Stimulated activated memory B cell treated with anti-CD40 and anti-IgM and Interleukin-4, amounts not matched to agents 10 μg/mL and 1 μg/mL and 100 μg/mL, for 72 hours (primary cell): ENCODE results near the gene SEC14L2.

Experiments
- ATAC-seq: fragments of 150-1000 bp; cut with Tn5 transposase; 2 replicates; pipeline ENCODE4 v1.10.0; 2021
- H3K27ac Mint-ChIP-seq: one replicate; pipeline ENCODE4 v1.8.0; 2022; ENCODE audit warnings: mild to moderate bottlenecking, mixed read lengths
- H3K27me3 Mint-ChIP-seq: one replicate; pipeline ENCODE4 v1.8.0; 2022; ENCODE audit warnings: mixed read lengths
- H3K36me3 Mint-ChIP-seq: one replicate; pipeline ENCODE4 v1.8.0; 2022; ENCODE audit warnings: mixed read lengths
- H3K4me1 Mint-ChIP-seq: one replicate; pipeline ENCODE4 v1.8.0; 2022; ENCODE audit warnings: mixed read lengths
- H3K4me3 Mint-ChIP-seq: one replicate; pipeline ENCODE4 v1.8.0; 2022; ENCODE audit warnings: mild to moderate bottlenecking, moderate library complexity, mixed read lengths
- H3K9me3 Mint-ChIP-seq: one replicate; pipeline ENCODE4 v1.8.0; 2022; ENCODE audit warnings: mixed read lengths

SEC14L2 gene

GRCh38 chr22:30411780-30412179 is 15.0 kb downstream of the SEC14L2 start:
- Mint-ChIP-seq H3K36me3 (peaks cover 26% of the 10 kb centered on the region), H3K27ac (no peak overlapping the region), H3K27me3 (no peaks in the 10 kb centered on the region), H3K4me1 (no peaks in the 10 kb centered on the region), H3K4me3 (no peak overlapping the region), H3K9me3 (no peaks in the 10 kb centered on the region)
- no peak for ATAC-seq

- peaks cover 24% of the 10 kb centered on the region for H3K36me3 Mint-ChIP-seq
These were observed 16.2 kb downstream of the SEC14L2 start for GRCh38 chr22:30413001-30413400.

GRCh38 chr22:30413745-30414524 is 17.1 kb downstream of the SEC14L2 start:
- H3K9me3 Mint-ChIP-seq = no peaks in the 10 kb centered on the region
- no peak for ATAC-seq
- no peak overlapping the region for H3K27ac Mint-ChIP-seq
- no peak overlapping the region for H3K4me3 Mint-ChIP-seq
- H3K27me3 Mint-ChIP-seq = no peaks in the 10 kb centered on the region
- peaks cover 24% of the 10 kb centered on the region for H3K36me3 Mint-ChIP-seq
- H3K4me1 Mint-ChIP-seq = no peaks in the 10 kb centered on the region

More at GRCh38 chr22:30413001-30413400, 16.2 kb downstream of the SEC14L2 start:
- no peaks in the 10 kb centered on the region for H3K4me1 Mint-ChIP-seq
- no peak overlapping the region for H3K4me3 Mint-ChIP-seq
- ATAC-seq = no peak
- H3K9me3 Mint-ChIP-seq = no peaks in the 10 kb centered on the region
- no peak overlapping the region for H3K27ac Mint-ChIP-seq
- no peaks in the 10 kb centered on the region for H3K27me3 Mint-ChIP-seq

- H3K4me3 Mint-ChIP-seq = no peak overlapping the region
- H3K4me1 Mint-ChIP-seq = no peaks in the 10 kb centered on the region
- no peak overlapping the region for H3K27ac Mint-ChIP-seq
- H3K27me3 Mint-ChIP-seq = no peaks in the 10 kb centered on the region
- H3K36me3 Mint-ChIP-seq = peaks cover 24% of the 10 kb centered on the region
- no peaks in the 10 kb centered on the region for H3K9me3 Mint-ChIP-seq
- ATAC-seq = no peak
These were observed 17.8 kb downstream of the SEC14L2 start for GRCh38 chr22:30414525-30415047.

GRCh38 chr22:30416403-30416802 is 19.6 kb downstream of the SEC14L2 start:
- ATAC-seq = no peak
- Mint-ChIP-seq H3K36me3 (peaks cover 17% of the 10 kb centered on the region), H3K4me3 (no peak overlapping the region), H3K27me3 (no peaks in the 10 kb centered on the region), H3K27ac (no peak overlapping the region), H3K4me1 (no peaks in the 10 kb centered on the region), H3K9me3 (no peaks in the 10 kb centered on the region)

GRCh38 chr22:30416837-30417236 is 20.0 kb downstream of the SEC14L2 start:
- no peaks in the 10 kb centered on the region for H3K27me3 Mint-ChIP-seq
- H3K4me1 Mint-ChIP-seq = peaks cover 3% of the 10 kb centered on the region
- H3K36me3 Mint-ChIP-seq = peaks cover 17% of the 10 kb centered on the region
- H3K9me3 Mint-ChIP-seq = no peaks in the 10 kb centered on the region
- no peak for ATAC-seq
- H3K27ac Mint-ChIP-seq = no peak overlapping the region
- no peak overlapping the region for H3K4me3 Mint-ChIP-seq

GRCh38 chr22:30420347-30421125 is 23.7 kb downstream of the SEC14L2 start:
- Mint-ChIP-seq H3K4me1 (peaks cover 32% of the 10 kb centered on the region), H3K27me3 (no peaks in the 10 kb centered on the region), H3K36me3 (peaks cover 16% of the 10 kb centered on the region), H3K27ac (no peak overlapping the region), H3K9me3 (no peaks in the 10 kb centered on the region), H3K4me3 (no peak overlapping the region)
- no peak for ATAC-seq

- Mint-ChIP-seq H3K36me3 (peaks cover 2% of the 10 kb centered on the region), H3K4me3 (peak overlapping the region; percentile 99), H3K9me3 (no peaks in the 10 kb centered on the region)
These were observed 25.1 kb downstream of the SEC14L2 start for GRCh38 chr22:30421695-30422480.

GRCh38 chr22:30422481-30423300 is 25.9 kb downstream of the SEC14L2 start:
- H3K4me3 Mint-ChIP-seq = peak overlapping the region; percentile 99
- H3K36me3 Mint-ChIP-seq = peaks cover 6% of the 10 kb centered on the region
- H3K9me3 Mint-ChIP-seq = no peaks in the 10 kb centered on the region
- no peak for ATAC-seq
- no peaks in the 10 kb centered on the region for H3K27me3 Mint-ChIP-seq
- peaks cover 51% of the 10 kb centered on the region for H3K4me1 Mint-ChIP-seq
- peak overlapping the region; percentile 94 for H3K27ac Mint-ChIP-seq

More at GRCh38 chr22:30421695-30422480, 25.1 kb downstream of the SEC14L2 start:
- Mint-ChIP-seq H3K27ac (peak overlapping the region; percentile 94), H3K27me3 (no peaks in the 10 kb centered on the region), H3K4me1 (peaks cover 45% of the 10 kb centered on the region)
- ATAC-seq = no peak

- Mint-ChIP-seq H3K9me3 (no peaks in the 10 kb centered on the region), H3K4me1 (peaks cover 51% of the 10 kb centered on the region), H3K4me3 (peak overlapping the region; percentile 99), H3K27me3 (no peaks in the 10 kb centered on the region), H3K36me3 (peaks cover 14% of the 10 kb centered on the region), H3K27ac (peak overlapping the region; percentile 94)
- ATAC-seq = peak; percentile 52
These were observed 26.6 kb downstream of the SEC14L2 start for GRCh38 chr22:30423301-30423958.

- H3K9me3 Mint-ChIP-seq = no peaks in the 10 kb centered on the region
- peaks cover 51% of the 10 kb centered on the region for H3K4me1 Mint-ChIP-seq
- peak; percentile 97 for ATAC-seq
- H3K27me3 Mint-ChIP-seq = no peaks in the 10 kb centered on the region
- H3K4me3 Mint-ChIP-seq = peak overlapping the region; percentile 99
- peaks cover 20% of the 10 kb centered on the region for H3K36me3 Mint-ChIP-seq
- H3K27ac Mint-ChIP-seq = peak overlapping the region; percentile 94
These were observed 27.2 kb downstream of the SEC14L2 start for GRCh38 chr22:30423959-30424533.

GRCh38 chr22:30424534-30425326 is 27.9 kb downstream of the SEC14L2 start:
- no peak for ATAC-seq
- peaks cover 51% of the 10 kb centered on the region for H3K4me1 Mint-ChIP-seq
- peak overlapping the region; percentile 94 for H3K27ac Mint-ChIP-seq
- H3K27me3 Mint-ChIP-seq = no peaks in the 10 kb centered on the region
- peaks cover 23% of the 10 kb centered on the region for H3K36me3 Mint-ChIP-seq
- no peaks in the 10 kb centered on the region for H3K9me3 Mint-ChIP-seq
- peak overlapping the region; percentile 99 for H3K4me3 Mint-ChIP-seq

GRCh38 chr22:30425327-30425615 is 28.5 kb downstream of the SEC14L2 start:
- H3K4me1 Mint-ChIP-seq = peaks cover 51% of the 10 kb centered on the region
- peaks cover 28% of the 10 kb centered on the region for H3K36me3 Mint-ChIP-seq
- peak overlapping the region; percentile 94 for H3K27ac Mint-ChIP-seq
- peak overlapping the region; percentile 88 for H3K4me3 Mint-ChIP-seq
- H3K27me3 Mint-ChIP-seq = no peaks in the 10 kb centered on the region
- no peak for ATAC-seq
- H3K9me3 Mint-ChIP-seq = no peaks in the 10 kb centered on the region
